ENCODE results near the gene COPS8. TPM values are rescaled to one million over a fixed set of nuclear protein-coding genes. Genes with fewer than 3 reads are reported as not detected.

COPS8 gene
- polyA plus RNA-seq, 3 donors from 2014 or later: 78.8 to 104 (median 81.9) TPM

DNA sequence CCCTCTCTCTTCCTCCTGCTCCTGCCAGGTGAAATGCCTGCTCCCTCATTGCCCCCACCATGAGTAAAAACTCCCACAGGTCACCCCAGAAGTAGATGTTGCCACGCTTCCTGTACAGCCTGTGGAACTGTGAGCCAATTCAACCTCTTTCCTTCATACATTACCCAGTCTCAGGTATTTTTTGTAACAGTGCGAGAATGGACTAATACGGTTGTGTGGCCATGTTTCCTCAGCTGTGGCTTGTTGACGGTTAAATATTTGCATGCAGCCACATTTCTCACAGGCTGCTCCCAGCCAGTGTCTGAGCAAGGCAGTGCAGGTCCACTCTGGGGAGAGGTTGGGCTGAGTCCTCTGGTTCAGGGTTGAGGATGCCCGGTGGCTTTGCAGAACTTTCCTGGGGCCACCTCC, 27.8 kb upstream of the COPS8 start:
- Mint-ChIP-seq H3K9me3 (peaks cover 0 to 1% (median 0%) of the 10 kb centered on the region in 6 donors), H3K36me3 (no peaks in the 10 kb centered on the region), H3K4me3 (no peak overlapping the region), H3K27ac (no peak overlapping the region), H3K27me3 (ENCODE audit: low read depth in 3 of 3) (peaks cover 0 to 9% (median 2%) of the 10 kb centered on the region in 3 donors), H3K4me1 (no peaks in the 10 kb centered on the region)
- DNase-seq: no peak

DNA sequence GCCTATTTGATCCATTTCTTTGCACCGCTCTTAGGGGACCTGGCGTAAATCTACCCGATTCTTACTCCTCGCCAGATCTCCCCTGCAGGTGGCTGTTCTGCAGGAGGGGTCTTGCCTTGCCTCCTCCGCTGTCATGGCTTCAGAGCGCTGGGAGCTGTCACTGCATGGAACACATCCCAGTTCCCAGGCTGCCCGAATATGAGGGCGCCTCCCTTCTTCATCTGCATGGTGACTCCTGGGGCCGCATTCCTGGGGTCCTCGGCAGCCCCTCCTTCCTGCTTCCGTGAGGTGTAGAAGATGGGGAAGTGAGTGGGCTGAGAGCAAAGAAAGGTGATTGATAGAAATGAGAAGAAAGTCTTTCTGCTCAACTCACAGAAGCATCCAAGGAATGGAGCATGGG, 27.3 kb upstream of the COPS8 start:
- H3K27me3 Mint-ChIP-seq (ENCODE audit: low read depth in 3 of 3): peaks cover 0 to 9% (median 2%) of the 10 kb centered on the region in 3 donors
- no peak for DNase-seq
- H3K9me3 Mint-ChIP-seq: peaks cover 0 to 1% (median 0%) of the 10 kb centered on the region in 6 donors
- H3K4me3 Mint-ChIP-seq: no peak overlapping the region
- H3K27ac Mint-ChIP-seq: no peak overlapping the region
- no peaks in the 10 kb centered on the region for H3K4me1 Mint-ChIP-seq
- H3K36me3 Mint-ChIP-seq: no peaks in the 10 kb centered on the region

DNA sequence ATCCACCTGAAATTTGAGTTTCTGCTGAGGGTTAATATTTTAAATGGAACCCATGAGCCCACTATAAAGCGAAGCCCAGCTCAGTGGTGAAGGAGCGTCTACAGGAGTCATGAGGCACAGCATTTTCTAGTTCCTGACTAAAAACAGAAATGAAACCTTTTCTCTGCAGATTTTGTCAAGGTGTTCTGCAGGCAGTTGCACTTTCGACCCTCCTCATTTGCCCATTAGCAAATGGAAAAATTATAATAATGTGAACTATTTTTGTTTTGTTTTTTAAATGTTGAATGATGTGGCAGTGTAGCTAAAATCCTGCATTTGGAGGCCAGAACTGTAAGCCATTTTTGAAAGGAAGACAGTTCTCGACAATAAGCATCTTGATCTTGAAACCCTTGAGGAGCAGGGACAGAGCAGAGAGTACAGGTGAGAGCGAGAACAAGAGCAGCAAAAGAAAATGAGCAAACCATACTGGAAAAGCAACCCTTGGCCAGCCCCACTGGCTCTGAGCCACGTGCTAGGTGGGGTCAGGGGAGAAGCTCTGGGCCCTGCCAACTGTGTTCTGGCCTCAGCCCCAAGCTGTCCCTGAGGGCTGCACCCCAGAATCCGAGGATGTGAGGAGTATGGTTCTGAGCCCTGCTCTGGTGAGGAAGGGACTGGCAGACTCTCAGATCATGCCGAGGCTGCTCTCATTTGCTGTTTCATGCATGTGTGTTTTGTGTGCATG, 26.4 kb upstream of the COPS8 start:
- H3K4me3 Mint-ChIP-seq: no peak overlapping the region
- no peak overlapping the region for H3K27ac Mint-ChIP-seq
- no peaks in the 10 kb centered on the region for H3K36me3 Mint-ChIP-seq
- no peaks in the 10 kb centered on the region for H3K4me1 Mint-ChIP-seq
- H3K27me3 Mint-ChIP-seq (ENCODE audit: low read depth in 3 of 3): peaks cover 0 to 9% (median 2%) of the 10 kb centered on the region in 3 donors
- DNase-seq: no peak
- H3K9me3 Mint-ChIP-seq: peaks cover 0 to 1% (median 0%) of the 10 kb centered on the region in 6 donors

DNA sequence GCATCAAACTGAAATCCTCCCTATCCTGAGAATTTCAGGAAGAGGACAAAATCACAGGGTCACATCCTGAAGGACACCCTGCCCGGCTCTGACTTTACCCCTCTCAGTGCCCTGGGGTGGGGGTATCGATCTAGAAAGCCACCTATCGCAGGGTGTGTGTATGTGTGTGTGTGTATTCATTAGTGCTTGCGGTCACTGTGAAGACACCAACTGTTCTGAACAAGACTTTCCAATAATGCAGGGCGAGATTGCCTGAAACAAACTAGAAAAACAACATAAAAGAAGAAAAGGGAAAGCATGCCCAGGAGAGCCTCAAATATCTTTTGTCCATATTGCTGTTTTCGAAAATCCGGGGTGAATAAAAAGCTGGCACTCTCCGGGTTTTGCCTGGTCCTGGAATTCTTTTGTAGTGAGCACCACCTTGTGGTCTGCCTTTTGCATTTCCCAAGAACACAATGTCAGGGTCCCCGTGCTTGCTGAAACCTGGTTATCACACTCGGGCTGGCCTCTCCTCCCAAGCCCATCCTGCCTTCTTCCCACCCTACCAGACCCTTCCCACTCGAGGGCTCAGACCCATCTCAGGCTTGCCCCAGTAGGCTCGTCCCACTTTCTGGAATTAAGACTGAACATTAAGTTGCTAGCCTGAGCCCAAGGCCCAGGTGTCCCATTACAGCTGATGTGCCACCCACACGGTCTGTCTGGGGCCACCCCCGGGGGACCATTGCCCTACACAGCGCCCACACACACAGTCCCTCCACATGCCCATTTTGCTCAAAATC, 25.0 kb upstream of the COPS8 start:
- H3K27me3 Mint-ChIP-seq (ENCODE audit: low read depth in 3 of 3): peaks cover 0 to 4% (median 2%) of the 10 kb centered on the region in 3 donors
- H3K4me1 Mint-ChIP-seq: no peaks in the 10 kb centered on the region
- peak overlapping the region in 1 of 6 donors; percentile 19 for H3K27ac Mint-ChIP-seq
- H3K36me3 Mint-ChIP-seq: no peaks in the 10 kb centered on the region
- H3K9me3 Mint-ChIP-seq: peaks cover 0 to 1% (median 0%) of the 10 kb centered on the region in 6 donors
- H3K4me3 Mint-ChIP-seq: no peak overlapping the region
- peak in 1 of 3 donors; percentile 17 for DNase-seq

DNA sequence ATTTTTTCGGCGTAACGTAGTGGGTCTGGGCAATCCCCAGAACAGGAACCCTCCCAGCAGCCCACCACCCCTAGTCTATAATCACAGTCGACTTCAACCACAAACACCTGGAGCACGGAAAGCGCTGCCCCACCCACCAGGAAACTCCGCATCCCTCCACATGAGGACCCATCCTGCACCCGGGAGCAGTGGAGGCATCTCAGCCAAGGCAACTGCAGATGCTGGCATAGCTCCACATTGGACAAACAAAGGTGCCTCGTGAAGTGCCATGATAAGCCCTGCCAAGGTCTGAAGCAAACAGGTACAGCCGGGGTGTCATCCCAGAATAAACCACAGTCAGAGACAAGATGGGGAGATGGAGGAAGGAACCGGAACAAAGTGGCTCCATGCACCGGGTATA, 24.3 kb upstream of the COPS8 start:
- Mint-ChIP-seq H3K27me3 (ENCODE audit: low read depth in 3 of 3) (peaks cover 0 to 2% (median 2%) of the 10 kb centered on the region in 3 donors), H3K27ac (no peak overlapping the region), H3K9me3 (peaks cover 0 to 1% (median 0%) of the 10 kb centered on the region in 6 donors), H3K4me1 (no peaks in the 10 kb centered on the region), H3K36me3 (no peaks in the 10 kb centered on the region), H3K4me3 (no peak overlapping the region)
- DNase-seq: no peak

DNA sequence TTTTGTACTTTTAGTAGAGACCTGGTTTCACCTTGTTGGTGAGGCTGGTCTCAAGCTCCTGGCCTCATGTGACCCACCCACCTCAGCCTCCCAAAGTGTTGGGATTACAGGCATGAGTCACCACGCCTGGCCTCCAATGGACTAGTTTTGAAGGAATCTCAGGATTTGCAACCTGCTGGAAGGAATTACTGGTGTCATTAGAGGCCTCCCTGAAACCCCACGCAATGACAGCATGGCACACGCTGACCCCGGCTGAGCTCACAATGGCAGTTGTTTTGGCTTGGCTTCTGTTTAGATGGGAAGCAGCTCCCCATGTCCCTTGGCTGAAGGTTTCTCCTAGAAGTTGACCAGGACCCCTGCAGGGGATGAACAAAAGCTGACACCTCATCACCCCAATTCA, 23.1 kb upstream of the COPS8 start:
- Mint-ChIP-seq H3K4me3 (no peak overlapping the region), H3K36me3 (no peaks in the 10 kb centered on the region), H3K9me3 (peaks cover 0 to 1% (median 0%) of the 10 kb centered on the region in 6 donors), H3K27ac (no peak overlapping the region), H3K27me3 (ENCODE audit: low read depth in 3 of 3) (peaks cover 0 to 2% (median 0%) of the 10 kb centered on the region in 3 donors), H3K4me1 (no peaks in the 10 kb centered on the region)
- DNase-seq: no peak

DNA sequence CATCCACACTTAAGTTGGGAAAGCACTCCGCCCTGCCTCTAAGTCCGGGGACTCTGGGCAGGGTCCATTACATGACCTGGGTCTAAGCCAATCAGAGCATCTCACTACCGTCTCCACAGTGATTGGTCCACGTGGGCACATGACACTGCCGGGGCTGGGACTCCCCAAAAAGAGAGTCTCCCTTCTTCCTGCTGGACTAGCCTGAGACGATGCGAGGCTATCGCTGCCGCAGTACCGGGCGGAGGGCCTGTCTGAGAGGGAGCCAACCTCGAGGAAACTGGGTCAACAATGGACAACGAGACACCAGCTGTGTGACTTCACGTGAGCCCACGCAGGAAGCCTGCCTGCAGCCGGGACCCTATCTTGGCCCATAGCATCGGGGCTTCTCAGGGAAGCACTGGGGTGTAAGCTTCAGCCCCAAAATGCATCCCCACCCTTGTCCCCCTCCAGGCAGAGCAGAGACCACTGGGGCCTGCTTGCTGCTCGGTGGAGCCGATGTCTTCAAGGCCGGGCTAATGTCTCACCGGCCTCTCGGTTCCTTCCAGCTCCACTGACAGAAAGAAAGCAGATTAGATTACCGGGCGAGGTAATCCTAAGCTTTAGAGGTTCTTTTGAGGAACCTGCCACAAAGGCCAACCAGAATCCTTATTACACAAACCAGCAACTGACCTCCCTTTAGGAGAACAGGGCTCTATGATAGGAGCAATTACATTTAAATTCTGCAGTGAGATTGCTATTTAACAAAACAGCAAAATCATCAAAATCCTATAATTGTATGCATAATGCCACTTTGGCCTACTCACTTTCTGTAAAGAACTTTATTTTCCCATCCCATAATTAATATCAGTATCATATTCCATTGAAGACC, 21.3 kb upstream of the COPS8 start:
- Mint-ChIP-seq H3K36me3 (no peaks in the 10 kb centered on the region), H3K9me3 (no peaks in the 10 kb centered on the region)

DNA sequence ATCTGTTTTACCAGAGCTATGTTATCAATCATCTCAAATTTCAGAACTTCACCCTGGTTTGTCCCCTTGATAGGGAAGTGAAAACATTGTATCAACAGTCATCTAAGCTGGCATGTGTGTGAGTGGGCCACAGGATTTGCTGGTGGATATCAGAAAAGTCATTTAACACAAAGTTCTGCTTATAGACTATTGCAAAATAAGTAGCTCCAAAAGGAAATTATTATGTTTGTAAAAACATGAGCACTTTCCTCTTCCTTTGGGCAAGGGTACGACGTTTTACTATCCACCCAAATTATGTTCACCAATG, 20.7 kb upstream of the COPS8 start:
- no peaks in the 10 kb centered on the region for H3K36me3 Mint-ChIP-seq
- no peak for DNase-seq
- no peak overlapping the region for H3K4me3 Mint-ChIP-seq
- H3K9me3 Mint-ChIP-seq: no peaks in the 10 kb centered on the region
- no peak overlapping the region for H3K27ac Mint-ChIP-seq
- H3K27me3 Mint-ChIP-seq (ENCODE audit: low read depth in 3 of 3): no peaks in the 10 kb centered on the region
- no peaks in the 10 kb centered on the region for H3K4me1 Mint-ChIP-seq

More for the DNA sequence above, 21.3 kb upstream of the COPS8 start:
- H3K27me3 Mint-ChIP-seq (ENCODE audit: low read depth in 3 of 3): no peaks in the 10 kb centered on the region
- no peak for DNase-seq
- no peaks in the 10 kb centered on the region for H3K4me1 Mint-ChIP-seq
- no peak overlapping the region for H3K27ac Mint-ChIP-seq
- no peak overlapping the region for H3K4me3 Mint-ChIP-seq

DNA sequence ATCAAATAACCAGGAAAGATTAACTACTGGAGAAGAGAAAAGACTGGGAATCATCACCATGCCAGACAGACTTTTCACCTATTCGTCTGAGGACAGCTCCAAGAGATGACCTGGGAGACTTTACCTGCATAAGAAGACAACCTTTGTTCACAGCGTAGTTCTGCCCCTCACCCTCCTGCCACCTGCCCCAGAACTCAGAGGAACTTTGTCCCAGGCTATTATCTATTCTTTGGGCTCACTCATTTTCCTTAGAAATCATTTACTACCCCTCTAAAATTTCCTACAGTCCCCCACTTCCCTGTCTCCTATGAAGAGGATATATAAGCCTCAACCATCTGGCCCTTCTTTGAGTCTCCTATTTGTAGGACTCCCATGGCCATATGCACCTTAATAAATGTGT, 19.3 kb upstream of the COPS8 start:
- no peaks in the 10 kb centered on the region for H3K4me1 Mint-ChIP-seq
- no peaks in the 10 kb centered on the region for H3K36me3 Mint-ChIP-seq
- H3K27me3 Mint-ChIP-seq (ENCODE audit: low read depth in 3 of 3): no peaks in the 10 kb centered on the region

DNA sequence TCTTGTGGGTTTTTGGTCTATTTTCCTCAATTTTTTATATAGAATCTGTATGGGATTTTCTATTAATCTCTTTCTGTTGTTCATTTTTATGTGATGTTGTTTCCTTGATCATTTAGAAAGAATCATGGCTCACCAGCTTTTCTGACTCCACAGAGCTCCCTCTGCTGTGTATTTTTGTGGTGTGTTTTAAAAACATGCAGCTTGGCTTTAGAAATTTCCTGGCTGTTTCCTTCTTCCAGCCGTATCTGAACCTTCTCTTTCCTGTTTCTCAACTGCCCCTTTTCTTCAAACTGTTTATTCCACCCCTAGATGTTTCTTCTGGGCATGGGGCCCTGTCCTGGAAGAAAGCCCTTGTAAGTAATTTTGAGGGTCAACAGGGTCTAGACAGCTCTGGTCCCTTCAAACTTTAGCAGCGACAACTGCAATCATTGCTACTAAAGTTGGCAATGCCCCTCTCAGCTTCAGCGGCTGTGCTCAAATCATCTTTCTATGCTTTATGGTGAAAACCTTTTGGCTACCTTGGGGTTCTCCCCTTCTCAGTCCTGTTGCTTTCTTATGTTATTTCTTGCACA, 17.6 kb upstream of the COPS8 start:
- no peaks in the 10 kb centered on the region for H3K36me3 Mint-ChIP-seq

More for the DNA sequence above, 19.3 kb upstream of the COPS8 start:
- Mint-ChIP-seq H3K9me3 (no peaks in the 10 kb centered on the region), H3K4me3 (no peak overlapping the region), H3K27ac (peak overlapping the region in 1 of 6 donors; percentile 17)
- no peak for DNase-seq

DNA sequence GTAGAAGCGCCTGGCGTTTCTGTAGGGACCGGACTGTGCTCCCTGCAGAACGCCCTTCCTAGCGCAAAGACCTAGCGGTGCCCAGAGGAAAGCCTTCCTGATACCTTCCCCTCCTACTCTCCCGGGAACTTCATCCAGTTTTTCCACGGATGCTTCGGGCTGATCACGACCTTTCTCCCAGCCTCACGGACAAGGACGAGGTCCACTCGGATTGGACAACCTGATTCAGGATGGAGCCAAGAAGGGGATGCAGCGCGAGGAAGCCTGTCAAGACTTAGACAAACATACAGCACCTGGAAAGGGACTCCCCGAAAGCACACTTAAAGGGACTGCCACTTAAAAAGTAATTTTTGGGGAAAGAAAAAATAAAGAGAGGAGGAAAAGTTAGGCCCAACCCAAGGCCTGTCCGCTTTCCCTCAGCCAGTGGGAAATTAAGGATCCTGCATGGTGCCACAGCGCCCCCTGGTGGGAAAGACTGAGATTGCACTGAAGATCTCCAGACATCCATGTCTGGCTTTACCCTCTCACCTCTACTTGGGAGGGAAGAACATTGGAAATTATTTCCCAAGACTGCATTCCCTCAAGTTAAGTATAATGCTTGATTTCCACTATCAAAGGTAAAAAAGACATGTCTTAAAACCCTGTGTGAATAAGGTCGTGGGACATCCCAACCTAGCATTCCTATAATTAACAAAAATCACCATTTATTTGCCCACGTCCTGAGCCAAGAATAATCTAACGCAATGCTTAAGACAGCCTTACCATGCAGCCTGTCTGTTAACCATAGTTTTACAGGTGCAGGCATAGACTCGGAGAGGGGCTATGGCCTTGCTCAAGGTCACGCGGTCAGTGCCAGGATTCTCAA, 13.4 kb upstream of the COPS8 start:
- peak; percentile 52 to 57 (median 55) for DNase-seq
- peaks cover 0 to 2% (median 0%) of the 10 kb centered on the region in 3 donors for H3K27me3 Mint-ChIP-seq (ENCODE audit: low read depth in 3 of 3)
- H3K36me3 Mint-ChIP-seq: no peaks in the 10 kb centered on the region
- no peak overlapping the region for H3K4me3 Mint-ChIP-seq
- H3K4me1 Mint-ChIP-seq: no peaks in the 10 kb centered on the region
- no peak overlapping the region for H3K27ac Mint-ChIP-seq
- no peaks in the 10 kb centered on the region for H3K9me3 Mint-ChIP-seq

More for the DNA sequence above, 17.6 kb upstream of the COPS8 start:
- DNase-seq: no peak
- Mint-ChIP-seq H3K9me3 (no peaks in the 10 kb centered on the region), H3K4me1 (no peaks in the 10 kb centered on the region), H3K27me3 (ENCODE audit: low read depth in 3 of 3) (no peaks in the 10 kb centered on the region), H3K27ac (no peak overlapping the region), H3K4me3 (no peak overlapping the region)

DNA sequence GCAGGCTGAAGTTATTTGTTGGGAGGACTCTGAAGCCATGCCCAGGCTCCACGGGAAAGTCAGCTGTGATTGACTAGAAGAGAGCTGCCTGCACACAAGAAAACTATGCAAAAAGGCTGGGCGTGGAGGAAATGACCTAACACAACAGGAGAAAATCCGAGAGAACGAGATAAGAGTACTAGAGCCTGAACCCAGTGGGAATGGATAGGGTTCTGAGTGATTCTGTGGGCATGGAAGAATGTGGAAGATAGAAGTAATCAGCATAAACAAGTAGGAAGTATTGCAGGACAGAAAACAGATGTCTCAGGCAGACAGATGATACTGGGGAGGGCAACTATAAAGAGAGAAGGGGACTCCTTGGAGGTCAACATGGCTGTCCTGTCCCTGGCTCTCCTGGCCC, 12.1 kb upstream of the COPS8 start:
- no peaks in the 10 kb centered on the region for H3K4me1 Mint-ChIP-seq
- DNase-seq: no peak
- no peaks in the 10 kb centered on the region for H3K36me3 Mint-ChIP-seq
- no peak overlapping the region for H3K27ac Mint-ChIP-seq
- H3K9me3 Mint-ChIP-seq: no peaks in the 10 kb centered on the region
- H3K4me3 Mint-ChIP-seq: no peak overlapping the region
- peaks cover 0 to 2% (median 0%) of the 10 kb centered on the region in 3 donors for H3K27me3 Mint-ChIP-seq (ENCODE audit: low read depth in 3 of 3)
